GM21447 (cell line): Measurements from ENCODE around the gene KDM2B.

Experiments used
- ATAC-seq: cut with Tn5 transposase; IDR thresholded peaks from one replicate; pipeline ENCODE4 v1.9.1; 2021; ENCODE audit not compliant: unreplicated experiment

Gene KDM2B

GRCh38 chr12:121466794-121467637 lies 113.8 kb downstream of the KDM2B start:
- peak; percentile 83 for ATAC-seq

GRCh38 chr12:121465921-121466793 lies 114.7 kb downstream of the KDM2B start:
- ATAC-seq = peak; percentile 23

- no peak for ATAC-seq
These were observed 116.5 kb downstream of the KDM2B start for GRCh38 chr12:121464331-121464730.

- no peak for ATAC-seq
These were observed 119.8 kb downstream of the KDM2B start for GRCh38 chr12:121461048-121461447.

GRCh38 chr12:121456551-121456950 lies 124.3 kb downstream of the KDM2B start:
- ATAC-seq = no peak

- ATAC-seq = no peak
These were observed 124.9 kb downstream of the KDM2B start for GRCh38 chr12:121455766-121456420.

- no peak for ATAC-seq
These were observed 125.9 kb downstream of the KDM2B start for GRCh38 chr12:121454921-121455320.

- ATAC-seq = no peak
These were observed 127.2 kb downstream of the KDM2B start for GRCh38 chr12:121453629-121454028.

- ATAC-seq = no peak
These were observed 127.8 kb downstream of the KDM2B start for GRCh38 chr12:121452985-121453360.

- no peak for ATAC-seq
These were observed 128.4 kb downstream of the KDM2B start for GRCh38 chr12:121452340-121452984.

- ATAC-seq = no peak
These were observed 128.9 kb downstream of the KDM2B start for GRCh38 chr12:121451961-121452339.

- ATAC-seq = no peak
These were observed 132.0 kb downstream of the KDM2B start for GRCh38 chr12:121448771-121449315.

- no peak for ATAC-seq
These were observed 134.1 kb downstream of the KDM2B start for GRCh38 chr12:121446750-121447149.

GRCh38 chr12:121444842-121445202 lies 136.0 kb downstream of the KDM2B start:
- no peak for ATAC-seq

- no peak for ATAC-seq
These were observed 136.6 kb downstream of the KDM2B start for GRCh38 chr12:121443911-121444841.

GRCh38 chr12:121443193-121443870 lies 137.5 kb downstream of the KDM2B start:
- ATAC-seq = no peak

- no peak for ATAC-seq
These were observed 138.5 kb downstream of the KDM2B start for GRCh38 chr12:121442028-121442948.

- ATAC-seq = no peak
These were observed 139.3 kb downstream of the KDM2B start for GRCh38 chr12:121441555-121441954.
